CD14-positive monocyte (primary cell): Measurements from ENCODE around the gene PPFIBP1. TPM values are rescaled to one million over a fixed set of nuclear protein-coding genes. Genes with fewer than 3 reads are reported as not detected.

Experiments used
- DNase-seq, 3 donors: peaks; one replicate each; pipeline ENCODE4 v3.0.0-alpha.2; 2011 to 2022
- H2AFZ ChIP-seq: 2 replicates; pipeline ENCODE4 v1.6.0; 2012; ENCODE audit warnings: mild to moderate bottlenecking, low read depth, low read length, inconsistent platforms; ENCODE audit not compliant: insufficient read depth, poor library complexity, severe bottlenecking
- H3K27ac ChIP-seq, 2 donors: 1 replicate in 1 of 2; 2 replicates in 1 of 2; pipeline ENCODE4 v1.5.1; 2012 to 2013; ENCODE audit warnings: low read length in 2 of 2, control low read depth in 1 of 2, inconsistent platforms in 1 of 2, low read depth in 1 of 2, mild to moderate bottlenecking in 1 of 2
- H3K27me3 ChIP-seq, 2 donors: one replicate each; pipeline versions ENCODE4 v1.6.0 to v1.6.1; 2011 to 2013; ENCODE audit warnings: low read length in 2 of 2; ENCODE audit not compliant: control insufficient read depth in 2 of 2, insufficient read depth in 2 of 2
- H3K36me3 ChIP-seq, 2 donors: replicated peaks in 1 of 2; 1 replicate in 1 of 2; 2 replicates in 1 of 2; pipeline versions ENCODE4 v1.5.1 to v1.6.1; 2012 to 2013; ENCODE audit warnings: low read length in 2 of 2, control low read depth in 1 of 2, inconsistent platforms in 1 of 2, mild to moderate bottlenecking in 1 of 2; ENCODE audit not compliant: insufficient read depth in 2 of 2, control insufficient read depth in 1 of 2
- H3K4me1 ChIP-seq, 2 donors: 1 replicate in 1 of 2; 2 replicates in 1 of 2; pipeline versions ENCODE4 v1.5.1 to v1.6.1; 2012 to 2013; ENCODE audit warnings: low read length in 2 of 2, control low read depth in 1 of 2, inconsistent platforms in 1 of 2, mild to moderate bottlenecking in 1 of 2, moderate library complexity in 1 of 2; ENCODE audit not compliant: insufficient read depth in 2 of 2, control insufficient read depth in 1 of 2
- H3K4me2 ChIP-seq: replicated peaks from 2 replicates; pipeline ENCODE3; 2012; ENCODE audit warnings: low read length, moderate library complexity, mild to moderate bottlenecking; ENCODE audit not compliant: poor library complexity, severe bottlenecking; ENCODE audit errors: extremely low read depth
- H3K4me3 ChIP-seq, 3 experiments: fragments of 200-600 bp in 1 of 3; sonication (generic) in 1 of 3; replicated peaks in 1 of 3; 1 replicate in 2 of 3; 2 replicates in 1 of 3; pipeline ENCODE4 v1.5.1; 2011 to 2013; ENCODE audit warnings: low read length in 3 of 3, mild to moderate bottlenecking in 3 of 3, control low read depth in 2 of 3, low read depth in 2 of 3, inconsistent platforms in 1 of 3, moderate library complexity in 1 of 3
- H3K79me2 ChIP-seq: 2 replicates; pipeline ENCODE4 v1.6.0; 2012; ENCODE audit warnings: mild to moderate bottlenecking, control low read depth, inconsistent platforms, low read length, moderate library complexity; ENCODE audit not compliant: insufficient read depth
- H3K9ac ChIP-seq: 2 replicates; pipeline ENCODE4 v1.6.0; 2017; ENCODE audit warnings: low read length, mild to moderate bottlenecking; ENCODE audit not compliant: insufficient read depth, poor library complexity, severe bottlenecking
- H3K9me3 ChIP-seq, 2 donors: replicated peaks in 1 of 2; 1 replicate in 1 of 2; 2 replicates in 1 of 2; pipeline versions ENCODE4 v1.5.1 to v1.6.1; 2012 to 2013; ENCODE audit warnings: low read length in 2 of 2, control low read depth in 1 of 2; ENCODE audit not compliant: control insufficient read depth in 1 of 2, insufficient read depth in 1 of 2
- H4K20me1 ChIP-seq: 2 replicates; pipeline ENCODE4 v1.6.0; 2012; ENCODE audit warnings: mild to moderate bottlenecking, low read length, control low read depth, moderate library complexity; ENCODE audit not compliant: insufficient read depth
- H3K27ac Mint-ChIP-seq, 7 donors: one replicate each; pipeline ENCODE4 v1.8.0; 2020; ENCODE audit warnings: mild to moderate bottlenecking in 7 of 7, mixed read lengths in 7 of 7, moderate library complexity in 6 of 7, inconsistent platforms in 2 of 7
- H3K27me3 Mint-ChIP-seq, 3 donors: one replicate each; pipeline ENCODE4 v1.8.0; 2021 to 2022; ENCODE audit warnings: low read depth in 3 of 3, mild to moderate bottlenecking in 3 of 3, mixed read lengths in 3 of 3, moderate library complexity in 3 of 3, inconsistent platforms in 1 of 3
- H3K36me3 Mint-ChIP-seq, 2 donors: one replicate each; pipeline ENCODE4 v1.8.0; 2020; ENCODE audit warnings: mixed read lengths in 2 of 2, inconsistent platforms in 1 of 2, mild to moderate bottlenecking in 1 of 2
- H3K4me1 Mint-ChIP-seq: one replicate; pipeline ENCODE4 v1.8.0; 2020; ENCODE audit warnings: mild to moderate bottlenecking, mixed read lengths
- H3K4me3 Mint-ChIP-seq, 2 donors: one replicate each; pipeline ENCODE4 v1.8.0; 2020; ENCODE audit warnings: mild to moderate bottlenecking in 2 of 2, mixed read lengths in 2 of 2, moderate library complexity in 1 of 2
- H3K9me3 Mint-ChIP-seq, 7 donors: one replicate each; pipeline ENCODE4 v1.8.0; 2020 to 2022; ENCODE audit warnings: mixed read lengths in 7 of 7, mild to moderate bottlenecking in 6 of 7, moderate library complexity in 6 of 7, inconsistent platforms in 2 of 7
- CTCF ChIP-seq: fragments of 200-600 bp; IDR thresholded peaks from one replicate; pipeline ENCODE4 v1.8.0; 2022; ENCODE audit warnings: antibody characterized with exemption, mild to moderate bottlenecking
- WGBS: methylation state at CpG from one replicate; pipeline ENCODE4 v1.1.5; 2013; ENCODE audit warnings: missing lambda C conversion rate; ENCODE audit not compliant: insufficient coverage; 5-methylcytosine and 5-hydroxymethylcytosine counted together
- intact Hi-C, 2 donors: fragments of 100-400 bp; cut with micrococcal nuclease; formaldehyde crosslinking; loops; one replicate each; pipeline versions ENCODE4 v1.15.0 to v1.15.1; 2023
- polyA plus RNA-seq, 3 donors: library from polyadenylated mRNA; depleted of rRNA in 1 of 3; unstranded in 2 of 3; stranded (reverse) in 1 of 3; fragments of 300-500 nt in 2 of 3; fragments of >200 nt in 1 of 3; fragmentation: Illumina TruSeq in 2 of 3; gene quantifications; 1 replicate in 2 of 3; 2 replicates in 1 of 3; pipeline ENCODE4 v1.2.3, GENCODE V29; 2012 to 2021

Gene PPFIBP1
- polyA plus RNA-seq, 3 donors = 0.25 to 0.79 (median 0.53) TPM

GRCh38 chr12:27575762-27576118 is 51.7 kb downstream of the PPFIBP1 start:
- H3K9me3 ChIP-seq = no peaks in the 10 kb centered on the region
- H3K27ac ChIP-seq = no peak overlapping the region
- H3K4me3 Mint-ChIP-seq = no peak overlapping the region
- H3K36me3 Mint-ChIP-seq = no peaks in the 10 kb centered on the region
- no peak overlapping the region for H2AFZ ChIP-seq
- no peak for DNase-seq
- no CpG with 5 or more reads among the region's 2 CpGs for WGBS
- no peaks in the 10 kb centered on the region for H3K79me2 ChIP-seq
- H3K36me3 ChIP-seq = no peaks in the 10 kb centered on the region
- no peaks in the 10 kb centered on the region for H3K27me3 Mint-ChIP-seq
- intact Hi-C loops = no loop called here
- no peak overlapping the region for H3K27ac Mint-ChIP-seq
- no peak overlapping the region for H3K4me3 ChIP-seq
- no peak overlapping the region for H3K9ac ChIP-seq
- peaks cover 2% of the 10 kb centered on the region for H3K4me1 Mint-ChIP-seq
- no peaks in the 10 kb centered on the region for H3K27me3 ChIP-seq
- H3K4me1 ChIP-seq = no peaks in the 10 kb centered on the region
- no peak overlapping the region for H3K4me2 ChIP-seq
- H3K9me3 Mint-ChIP-seq = peaks cover 0 to 2% (median 0%) of the 10 kb centered on the region in 7 donors
- TF ChIP-seq CTCF = no peak
- no peaks in the 10 kb centered on the region for H4K20me1 ChIP-seq

GRCh38 chr12:27576667-27577347 is 52.8 kb downstream of the PPFIBP1 start:
- no peaks in the 10 kb centered on the region for H3K27me3 ChIP-seq
- no peak overlapping the region for H3K4me2 ChIP-seq
- Mint-ChIP-seq H3K9me3 (peaks cover 0 to 2% (median 0%) of the 10 kb centered on the region in 7 donors), H3K4me1 (peaks cover 2% of the 10 kb centered on the region), H3K27ac (no peak overlapping the region), H3K4me3 (no peak overlapping the region), H3K36me3 (no peaks in the 10 kb centered on the region), H3K27me3 (no peaks in the 10 kb centered on the region)
- no peak overlapping the region for H3K9ac ChIP-seq
- no peaks in the 10 kb centered on the region for H3K79me2 ChIP-seq
- no peak for DNase-seq
- H3K4me3 ChIP-seq = no peak overlapping the region
- no peak overlapping the region for H2AFZ ChIP-seq
- H4K20me1 ChIP-seq = no peaks in the 10 kb centered on the region
- no peaks in the 10 kb centered on the region for H3K36me3 ChIP-seq
- TF ChIP-seq CTCF = no peak
- no peaks in the 10 kb centered on the region for H3K9me3 ChIP-seq
- no peaks in the 10 kb centered on the region for H3K4me1 ChIP-seq
- no CpG with 5 or more reads among the region's 3 CpGs for WGBS
- intact Hi-C loops = no loop called here
- H3K27ac ChIP-seq = no peak overlapping the region
